Measurements from ENCODE around the gene CSH2. TPM values are rescaled to one million over a fixed set of nuclear protein-coding genes. Genes with fewer than 3 reads are reported as not detected.
"Not testable (repeated sequence)": the region's sequence is repeated elsewhere in the genome, so short reads cannot be mapped to it uniquely, and the experiment has no call there.

The CSH2 gene
- total RNA-seq, result not detected

- H3K9me3 ChIP-seq; DNase-seq (ENCODE audit: low spot score in 2 of 2); H3K4me1 ChIP-seq; H3K4me3 ChIP-seq; H3K36me3 ChIP-seq; H3K27ac ChIP-seq; H3K27me3 ChIP-seq: not testable (repeated sequence)
- WGBS, 2 donors, result no CpG with 5 or more reads among the region's 7 CpGs
These were observed at the start of gene CSH2 for GRCh38 chr17:63873577-63873976. Gene CSH2 (minus strand): TSS chr17:63873677. CDS start chr17:63873614, 63 bp downstream.

GRCh38 chr17:63922402-63922801 is 48.9 kb upstream of the CSH2 start:
- H3K4me3 ChIP-seq; H3K36me3 ChIP-seq; DNase-seq (ENCODE audit: low spot score in 2 of 2); H3K9me3 ChIP-seq; H3K27me3 ChIP-seq; H3K27ac ChIP-seq; H3K4me1 ChIP-seq: not testable (repeated sequence)
- 62 to 83% methylated on average over 9 of the region's 9 CpGs for whole genome bisulfite sequencing, 2 donors

- not testable (repeated sequence) for H3K9me3 ChIP-seq
These were observed 47.3 kb upstream of the CSH2 start for GRCh38 chr17:63920779-63921178.

GRCh38 chr17:63920050-63920449 is 46.6 kb upstream of the CSH2 start:
- H3K27ac ChIP-seq; H3K4me1 ChIP-seq; DNase-seq (ENCODE audit: low spot score in 2 of 2); H3K27me3 ChIP-seq; H3K9me3 ChIP-seq; H3K4me3 ChIP-seq; H3K36me3 ChIP-seq: not testable (repeated sequence)
- 76 to 82% methylated on average over 6 of the region's 6 CpGs for WGBS, 2 donors

More at GRCh38 chr17:63920779-63921178, 47.3 kb upstream of the CSH2 start:
- H3K4me1 ChIP-seq; H3K4me3 ChIP-seq; H3K27ac ChIP-seq; H3K36me3 ChIP-seq; DNase-seq (ENCODE audit: low spot score in 2 of 2); H3K27me3 ChIP-seq: not testable (repeated sequence)
- 85 to 89% methylated on average over 5 of the region's 5 CpGs for WGBS, 2 donors

GRCh38 chr17:63919311-63919723 is 45.8 kb upstream of the CSH2 start:
- peak; percentile 23 to 74 for DNase-seq (ENCODE audit: low spot score in 2 of 2)
- Histone ChIP-seq H3K9me3 (no peaks in the 10 kb centered on the region), H3K4me3 (no peak overlapping the region), H3K27me3 (peaks cover 0 to 4% of the 10 kb centered on the region in 2 donors), H3K27ac (no peak overlapping the region), H3K36me3 (no peaks in the 10 kb centered on the region), H3K4me1 (peaks cover 0 to 7% (median 0%) of the 10 kb centered on the region in 4 donors)
- 48% methylated on average over 8 of the region's 8 CpGs for WGBS, 2 donors
- peak; percentile 86 to 96 (median 91) for TF ChIP-seq CTCF (IDR thresholded peaks at IDR 0.05)
- no peak for TF ChIP-seq EP300 (IDR thresholded peaks at IDR 0.05)
- TF ChIP-seq POLR2A (IDR thresholded peaks at IDR 0.05), result no peak

- 46 to 52% methylated on average over 10 of the region's 10 CpGs for WGBS, 2 donors
- not testable (repeated sequence) for H3K36me3 ChIP-seq; H3K9me3 ChIP-seq; H3K4me3 ChIP-seq; H3K27me3 ChIP-seq; DNase-seq (ENCODE audit: low spot score in 2 of 2); H3K4me1 ChIP-seq; H3K27ac ChIP-seq
These were observed 45.4 kb upstream of the CSH2 start, which contains the start of gene GH1 for GRCh38 chr17:63918789-63919305. Gene GH1 (minus strand): TSS chr17:63918839. CDS start chr17:63918776, 63 bp downstream.

- DNase-seq (ENCODE audit: low spot score in 2 of 2), result no peak
- WGBS, 2 donors, result 52 to 59% methylated on average over 9 to 10 of the region's 10 CpGs
- Histone ChIP-seq H3K9me3 (no peaks in the 10 kb centered on the region), H3K4me3 (no peak overlapping the region), H3K27me3 (peaks cover 0 to 4% of the 10 kb centered on the region in 2 donors), H3K27ac (no peak overlapping the region), H3K4me1 (peaks cover 0 to 7% (median 0%) of the 10 kb centered on the region in 4 donors), H3K36me3 (no peaks in the 10 kb centered on the region)
- TF ChIP-seq POLR2A (IDR thresholded peaks at IDR 0.05), result no peak
- TF ChIP-seq CTCF (IDR thresholded peaks at IDR 0.05), result no peak
- no peak for TF ChIP-seq EP300 (IDR thresholded peaks at IDR 0.05)
These were observed 44.8 kb upstream of the CSH2 start for GRCh38 chr17:63918305-63918704.

- Histone ChIP-seq H3K27ac (no peak overlapping the region), H3K4me3 (no peak overlapping the region), H3K4me1 (peaks cover 0 to 7% (median 0%) of the 10 kb centered on the region in 4 donors), H3K36me3 (no peaks in the 10 kb centered on the region), H3K9me3 (no peaks in the 10 kb centered on the region), H3K27me3 (peaks cover 0 to 4% of the 10 kb centered on the region in 2 donors)
- TF ChIP-seq CTCF (IDR thresholded peaks at IDR 0.05), result no peak
- TF ChIP-seq POLR2A (IDR thresholded peaks at IDR 0.05), result no peak
- TF ChIP-seq EP300 (IDR thresholded peaks at IDR 0.05), result no peak
- no peak for DNase-seq (ENCODE audit: low spot score in 2 of 2)
- 76 to 78% methylated on average over 13 of the region's 13 CpGs for WGBS, 2 donors
These were observed 44.2 kb upstream of the CSH2 start for GRCh38 chr17:63917646-63918045.

GRCh38 chr17:63917206-63917605 is 43.7 kb upstream of the CSH2 start:
- H3K36me3 ChIP-seq; H3K4me1 ChIP-seq; H3K4me3 ChIP-seq; H3K9me3 ChIP-seq; DNase-seq (ENCODE audit: low spot score in 2 of 2); H3K27me3 ChIP-seq; H3K27ac ChIP-seq: not testable (repeated sequence)
- WGBS, 2 donors, result 88 to 90% methylated on average over 9 to 11 of the region's 11 CpGs

All from tibial nerve (tissue), 4 donors.